ENCODE results near the gene DBH. TPM values are rescaled to one million over a fixed set of nuclear protein-coding genes. Genes with fewer than 3 reads are reported as not detected.
A peak's percentile ranks its signal among the peaks of the same experiment; 100 is the strongest.

The DBH gene
- total RNA-seq (under 1 TPM in 2 of 4 donors, not detected in 2; 0.09 to 0.14 TPM), polyA plus RNA-seq (0.05 TPM)
- long read RNA-seq, donor 1 = 0 reads
- long read RNA-seq, donor 2 = 0 reads
- long read RNA-seq, donor 3, partial matches to known transcripts = 2 of 2 reads
- long read RNA-seq, donor 3, other reads (novel, unspliced or antisense) = 0 of 2 reads
- long read RNA-seq, donor 4 = 0 reads

GRCh38 chr9:133635533-133636531 is at the start of gene DBH:
Gene DBH (plus strand): TSS chr9:133636363. CDS start chr9:133636372, 9 bp downstream.
- intact Hi-C loops (cut with DNase I) = no loop called here
- Histone ChIP-seq H3K4me3 (ENCODE audit: low read length) (no peak within 1 kb of the TSS), H3K27ac (ENCODE audit: low read length) (no peak within 1 kb of the TSS), H3K27me3 (ENCODE audit: control insufficient read depth, insufficient read depth) (no peaks in the 10 kb centered on the region), H3K9me3 (ENCODE audit: control insufficient read depth, low read length) (no peaks in the 10 kb centered on the region), H3K4me1 (ENCODE audit: control insufficient read depth, insufficient read depth, low read length) (no peaks in the 10 kb centered on the region)
- ATAC-seq (no peak), DNase-seq (peak in 1 of 3 donors; percentile 25)
- WGBS = 89% methylated on average over 24 of the region's 24 CpGs

DNA sequence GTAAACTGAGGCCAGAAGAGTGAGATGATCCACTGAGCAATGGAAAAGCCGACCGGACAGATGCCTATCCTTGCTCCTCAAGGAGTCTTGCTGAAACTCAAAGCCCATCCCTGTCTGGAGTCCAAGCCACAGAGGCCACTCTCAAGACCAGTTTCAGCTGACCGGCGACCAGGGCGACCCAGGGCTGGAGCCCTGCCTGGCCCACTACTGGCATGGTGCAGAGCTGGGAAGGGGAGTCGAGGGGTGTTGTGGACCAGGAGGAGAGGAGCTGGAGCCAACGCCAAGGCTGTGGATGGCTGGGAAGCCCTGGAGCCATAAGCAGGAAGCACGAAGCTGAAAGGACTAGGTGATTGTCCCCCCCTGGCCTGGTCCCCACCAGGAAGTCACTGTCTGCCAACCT is 49.1 kb upstream of the DBH start:
- 85% methylated on average over 8 of the region's 8 CpGs for WGBS
- Histone ChIP-seq H3K4me3 (ENCODE audit: low read length) (no peak overlapping the region), H3K4me1 (ENCODE audit: control insufficient read depth, insufficient read depth, low read length) (peaks cover 7% of the 10 kb centered on the region), H3K27ac (ENCODE audit: low read length) (no peak overlapping the region), H3K27me3 (ENCODE audit: control insufficient read depth, insufficient read depth) (no peaks in the 10 kb centered on the region), H3K9me3 (ENCODE audit: control insufficient read depth, low read length) (no peaks in the 10 kb centered on the region)
- intact Hi-C loops (cut with DNase I) = loop anchor here in 1 of 4 donors (5.0 kb wide), 1 partner anchor 125 kb away; no protein-coding TSS in a partner anchor
- ATAC-seq (no peak), DNase-seq (peak in 1 of 3 donors; percentile 22)

DNA sequence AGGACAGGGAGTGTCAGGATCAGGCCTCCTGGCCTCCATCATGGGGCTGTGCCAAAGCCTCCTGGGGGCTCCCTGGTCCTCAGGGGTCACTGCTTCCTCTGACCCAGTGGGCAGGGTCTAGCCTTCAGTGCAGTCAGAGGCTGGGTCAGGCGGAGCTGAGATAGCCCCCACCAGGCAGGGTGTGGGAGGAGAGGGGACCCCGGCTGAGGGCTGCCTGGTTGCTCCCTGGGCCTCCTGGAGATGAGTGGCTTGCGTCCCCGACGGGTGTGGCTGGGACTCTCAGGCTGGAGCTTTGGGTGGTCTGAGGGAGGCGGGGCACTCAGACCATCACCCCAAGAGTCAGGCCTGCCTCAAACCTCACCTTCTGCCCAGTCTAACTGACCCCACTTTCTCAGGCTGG is 48.7 kb upstream of the DBH start:
- no peak overlapping the region for H3K27ac ChIP-seq (ENCODE audit: low read length)
- DNase-seq (peak in 2 of 3 donors; percentile 11 to 57), ATAC-seq (no peak)
- H3K4me3 ChIP-seq (ENCODE audit: low read length) = no peak overlapping the region
- peaks cover 5% of the 10 kb centered on the region for H3K4me1 ChIP-seq (ENCODE audit: control insufficient read depth, insufficient read depth, low read length)
- H3K27me3 ChIP-seq (ENCODE audit: control insufficient read depth, insufficient read depth) = no peaks in the 10 kb centered on the region
- intact Hi-C loops (cut with DNase I) = loop anchor here in 1 of 4 donors (5.0 kb wide), 1 partner anchor 125 kb away; no protein-coding TSS in a partner anchor
- WGBS = 94% methylated on average over 6 of the region's 6 CpGs
- H3K9me3 ChIP-seq (ENCODE audit: control insufficient read depth, low read length) = no peaks in the 10 kb centered on the region

- peak in 2 of 3 donors; percentile 6 to 55 for DNase-seq
Measured at GRCh38 chr9:133589454-133590227, 46.5 kb upstream of the DBH start.

GRCh38 chr9:133590231-133590855 is 45.8 kb upstream of the DBH start:
- intact Hi-C loops (cut with DNase I) = loop anchor here in 1 of 4 donors (10.0 kb wide), 1 partner anchor 84 kb away; no protein-coding TSS in a partner anchor
- Histone ChIP-seq H3K4me3 (ENCODE audit: low read length) (no peak overlapping the region), H3K4me1 (ENCODE audit: control insufficient read depth, insufficient read depth, low read length) (no peaks in the 10 kb centered on the region), H3K9me3 (ENCODE audit: control insufficient read depth, low read length) (no peaks in the 10 kb centered on the region), H3K27me3 (ENCODE audit: control insufficient read depth, insufficient read depth) (no peaks in the 10 kb centered on the region), H3K27ac (ENCODE audit: low read length) (no peak overlapping the region)
- ATAC-seq (no peak), DNase-seq (peak in 1 of 3 donors; percentile 40)
- 77% methylated on average over 20 of the region's 20 CpGs for WGBS

More at GRCh38 chr9:133589454-133590227, 46.5 kb upstream of the DBH start:
- Histone ChIP-seq H3K4me3 (ENCODE audit: low read length) (no peak overlapping the region), H3K4me1 (ENCODE audit: control insufficient read depth, insufficient read depth, low read length) (peaks cover 3% of the 10 kb centered on the region), H3K27ac (ENCODE audit: low read length) (no peak overlapping the region), H3K27me3 (ENCODE audit: control insufficient read depth, insufficient read depth) (no peaks in the 10 kb centered on the region), H3K9me3 (ENCODE audit: control insufficient read depth, low read length) (no peaks in the 10 kb centered on the region)
- ATAC-seq = no peak
- 52% methylated on average over 19 of the region's 19 CpGs for WGBS
- intact Hi-C loops (cut with DNase I) = loop anchor here in 2 of 4 donors (5.0 to 10.0 kb wide), 2 partner anchors 85 to 123 kb away; no protein-coding TSS in a partner anchor

DNA sequence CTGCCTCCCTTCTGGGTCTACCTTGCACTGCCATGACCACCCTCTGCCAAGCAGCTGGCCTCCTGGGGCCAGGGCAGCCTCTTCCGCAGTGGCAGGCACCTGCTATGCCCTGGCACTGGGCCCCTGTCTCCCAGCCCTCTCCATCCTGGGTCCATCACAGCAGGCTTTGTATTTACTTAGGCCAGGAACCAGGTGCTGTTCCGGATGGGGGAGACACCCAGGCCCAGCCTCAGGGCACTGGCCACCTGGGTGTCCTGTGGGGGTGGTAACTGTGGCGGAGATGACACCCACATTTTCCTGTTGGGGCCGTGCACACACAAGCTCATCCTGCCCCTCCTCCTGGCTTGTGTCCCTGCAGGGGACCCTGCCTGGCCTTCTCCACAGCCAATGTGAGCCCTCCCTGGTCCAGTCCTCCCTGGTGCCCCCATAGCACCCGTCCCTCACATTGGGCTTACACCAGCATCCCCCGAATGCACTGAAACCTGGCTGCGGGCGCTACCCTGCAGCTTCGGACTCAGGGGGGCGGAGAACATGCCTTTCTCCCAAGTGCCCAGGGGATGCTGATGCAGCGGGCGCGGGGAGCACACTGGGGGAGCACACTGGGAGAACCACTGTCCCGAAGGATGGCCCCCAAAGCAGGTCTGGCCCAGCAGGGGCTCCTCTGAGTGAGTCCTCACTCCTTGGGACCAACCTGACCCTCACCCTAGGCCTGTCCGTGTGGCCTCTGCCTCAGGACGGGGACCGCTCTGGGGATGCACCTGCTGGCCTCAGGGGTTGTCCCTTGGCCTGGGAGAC is 44.9 kb upstream of the DBH start:
- intact Hi-C loops (cut with DNase I) = loop anchor here in 1 of 4 donors (10.0 kb wide), 1 partner anchor 83 kb away; no protein-coding TSS in a partner anchor
- Histone ChIP-seq H3K27ac (ENCODE audit: low read length) (no peak overlapping the region), H3K9me3 (ENCODE audit: control insufficient read depth, low read length) (no peaks in the 10 kb centered on the region), H3K4me1 (ENCODE audit: control insufficient read depth, insufficient read depth, low read length) (no peaks in the 10 kb centered on the region), H3K27me3 (ENCODE audit: control insufficient read depth, insufficient read depth) (no peaks in the 10 kb centered on the region), H3K4me3 (ENCODE audit: low read length) (no peak overlapping the region)
- 91% methylated on average over 17 of the region's 17 CpGs for WGBS
- DNase-seq (peak in 2 of 3 donors; percentile 9 to 50), ATAC-seq (no peak)

DNA sequence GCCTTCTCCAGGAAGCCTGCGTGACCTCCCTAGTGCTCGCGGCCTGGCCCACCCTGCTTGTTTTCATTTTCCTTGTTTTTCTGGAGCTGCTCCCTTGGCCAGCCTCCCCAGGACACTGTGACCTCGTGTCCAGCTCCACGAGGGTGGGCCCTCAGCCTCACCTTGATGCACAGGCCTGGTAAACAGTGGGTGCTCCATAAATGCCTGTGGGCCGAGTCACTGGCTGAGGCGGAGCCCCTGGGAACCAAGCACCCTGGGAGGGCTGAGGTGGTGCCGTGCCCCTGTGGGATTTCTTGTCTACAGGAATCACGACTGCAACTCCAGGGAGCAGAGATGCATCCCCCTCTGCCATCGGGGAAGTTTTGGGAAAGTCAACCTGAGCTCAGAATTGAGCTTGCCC is 44.2 kb upstream of the DBH start:
- ATAC-seq = no peak
- intact Hi-C loops (cut with DNase I) = loop anchor here in 1 of 4 donors (10.0 kb wide), 1 partner anchor 83 kb away; no protein-coding TSS in a partner anchor

GRCh38 chr9:133592731-133593409 is 43.3 kb upstream of the DBH start:
- H3K27me3 ChIP-seq (ENCODE audit: control insufficient read depth, insufficient read depth) = no peaks in the 10 kb centered on the region
- H3K27ac ChIP-seq (ENCODE audit: low read length) = no peak overlapping the region
- 75% methylated on average over 17 of the region's 17 CpGs for WGBS
- intact Hi-C loops (cut with DNase I) = loop anchor here in 1 of 4 donors (10.0 kb wide), 1 partner anchor 82 kb away; no protein-coding TSS in a partner anchor
- no peak overlapping the region for H3K4me3 ChIP-seq (ENCODE audit: low read length)
- no peak for ATAC-seq
- no peaks in the 10 kb centered on the region for H3K4me1 ChIP-seq (ENCODE audit: control insufficient read depth, insufficient read depth, low read length)
- peak in 2 of 3 donors; percentile 11 to 50 for DNase-seq
- H3K9me3 ChIP-seq (ENCODE audit: control insufficient read depth, low read length) = no peaks in the 10 kb centered on the region

More for the DNA sequence above, 44.2 kb upstream of the DBH start:
- Histone ChIP-seq H3K4me1 (ENCODE audit: control insufficient read depth, insufficient read depth, low read length) (no peaks in the 10 kb centered on the region), H3K27ac (ENCODE audit: low read length) (no peak overlapping the region), H3K4me3 (ENCODE audit: low read length) (no peak overlapping the region), H3K9me3 (ENCODE audit: control insufficient read depth, low read length) (no peaks in the 10 kb centered on the region), H3K27me3 (ENCODE audit: control insufficient read depth, insufficient read depth) (no peaks in the 10 kb centered on the region)
- 68% methylated on average over 10 of the region's 10 CpGs for WGBS
- DNase-seq = peak in 1 of 3 donors; percentile 10

DNA sequence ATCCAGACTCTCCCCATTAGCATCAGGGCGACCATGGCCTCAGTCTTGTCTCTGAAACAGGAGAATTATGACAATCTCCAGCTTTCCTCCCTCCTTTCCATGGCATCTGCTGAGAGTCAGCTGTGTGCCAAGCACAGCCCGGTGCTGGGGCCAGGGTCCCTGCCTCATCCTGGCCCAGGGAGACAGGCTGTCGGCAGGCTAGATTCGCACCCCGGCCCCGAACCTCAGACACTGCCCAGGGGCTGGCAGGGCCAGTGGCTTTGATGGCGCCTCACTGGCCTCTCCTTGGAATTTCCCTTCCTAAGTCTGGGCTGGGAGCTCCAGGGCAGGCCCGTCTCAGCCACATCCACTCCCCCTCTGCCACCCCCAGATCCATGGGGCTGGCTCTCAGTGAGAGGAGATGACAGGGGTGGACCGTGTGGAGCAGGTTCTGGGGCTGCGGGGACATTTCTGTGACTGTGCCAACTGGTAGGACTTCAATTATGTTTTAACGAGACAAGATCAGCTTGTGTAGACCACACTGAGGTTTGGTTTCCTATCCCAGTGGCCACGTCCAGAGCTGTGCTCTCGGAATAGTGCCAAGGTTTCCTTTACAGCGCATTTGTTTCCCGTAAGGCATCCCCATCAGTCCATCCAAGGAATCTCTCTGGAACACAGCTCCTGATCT is 42.4 kb upstream of the DBH start:
- Histone ChIP-seq H3K4me1 (ENCODE audit: control insufficient read depth, insufficient read depth, low read length) (no peaks in the 10 kb centered on the region), H3K27ac (ENCODE audit: low read length) (no peak overlapping the region), H3K9me3 (ENCODE audit: control insufficient read depth, low read length) (no peaks in the 10 kb centered on the region), H3K4me3 (ENCODE audit: low read length) (no peak overlapping the region), H3K27me3 (ENCODE audit: control insufficient read depth, insufficient read depth) (no peaks in the 10 kb centered on the region)
- intact Hi-C loops (cut with DNase I) = loop anchor here in 1 of 4 donors (10.0 kb wide), 1 partner anchor 81 kb away; no protein-coding TSS in a partner anchor
- 71% methylated on average over 15 of the region's 15 CpGs for WGBS
- DNase-seq (peak in 1 of 3 donors; percentile 28), ATAC-seq (no peak)
